Posterior vena cava (tissue), 2 donors: ENCODE measurements around the gene THAP7. TPM values are rescaled to one million over a fixed set of nuclear protein-coding genes. Genes with fewer than 3 reads are reported as not detected.

ENCODE experiments used
- DNase-seq: peaks from one replicate; pipeline ENCODE4 v3.0.0-alpha.2; 2020; ENCODE audit warnings: low spot score
- intact Hi-C, 2 donors: fragments of 100-400 bp; cut with DNase I; formaldehyde crosslinking; loops; one replicate each; pipeline versions ENCODE4 v1.14.1 to v1.14.2; 2022 to 2023
- total RNA-seq, 2 donors: library from RNA; stranded (reverse); fragmentation: NEBNext Ultra II Directional; extraction: Animal tissue kit (Norgen Biotek cat#: 25700); gene quantifications; one replicate each; pipeline ENCODE4 v1.2.1, GENCODE V29; 2021
- donor health status: DM: yes; HTN: yes; CAD: no.
- donor health status: DM: yes; HTN: yes; CAD: no.

The THAP7 gene
- total RNA-seq, 2 donors from 2014 or later: 16.4 to 20.5 TPM

GRCh38 chr22:21032868-21033688, 31.2 kb upstream of the THAP7 start:
- DNase-seq: no peak
- intact Hi-C loops: no loop called here

- intact Hi-C loops: no loop called here
Measured at GRCh38 chr22:21032037-21032867, 30.3 kb upstream of the THAP7 start, which contains the start of gene SLC7A4. SLC7A4 (minus strand) TSS chr22:21032561; CDS start chr22:21031812, 749 bp downstream.

GRCh38 chr22:21031545-21032036, 29.7 kb upstream of the THAP7 start:
- intact Hi-C loops: no loop called here
- DNase-seq: no peak

More at GRCh38 chr22:21032037-21032867, 30.3 kb upstream of the THAP7 start, which contains the start of gene SLC7A4:
- no peak for DNase-seq

GRCh38 chr22:21030621-21031544, 29.0 kb upstream of the THAP7 start:
- intact Hi-C loops: no loop called here
- no peak for DNase-seq

- DNase-seq: no peak
- intact Hi-C loops: no loop called here
Measured at GRCh38 chr22:21030032-21030431, 28.1 kb upstream of the THAP7 start.

GRCh38 chr22:21029486-21030025, 27.6 kb upstream of the THAP7 start:
- intact Hi-C loops: no loop called here
- DNase-seq: no peak

GRCh38 chr22:21028277-21029251, 26.6 kb upstream of the THAP7 start:
- DNase-seq: no peak
- intact Hi-C loops: no loop called here

- no peak for DNase-seq
- intact Hi-C loops: no loop called here
Measured at GRCh38 chr22:21026783-21027692, 25.1 kb upstream of the THAP7 start.

- no peak for DNase-seq
- intact Hi-C loops: loop anchor here in 1 of 2 donors (1.0 kb wide), 1 partner anchor 67 kb away; no protein-coding TSS in a partner anchor
Measured at GRCh38 chr22:21025763-21026755, 24.1 kb upstream of the THAP7 start.

- no peak for DNase-seq
- intact Hi-C loops: loop anchor here in 1 of 2 donors (1.0 kb wide), 1 partner anchor 68 kb away; no protein-coding TSS in a partner anchor
Measured at GRCh38 chr22:21025266-21025665, 23.3 kb upstream of the THAP7 start.

- intact Hi-C loops: no loop called here
Measured at GRCh38 chr22:21022955-21023614, 21.2 kb upstream of the THAP7 start.

GRCh38 chr22:21022507-21022906, 20.6 kb upstream of the THAP7 start:
- DNase-seq: no peak
- intact Hi-C loops: no loop called here

More at GRCh38 chr22:21022955-21023614, 21.2 kb upstream of the THAP7 start:
- no peak for DNase-seq

GRCh38 chr22:21020802-21021429, 19.0 kb upstream of the THAP7 start:
- intact Hi-C loops: no loop called here
- DNase-seq: no peak

- intact Hi-C loops: no loop called here
- no peak for DNase-seq
Measured at GRCh38 chr22:21018314-21018713, 16.4 kb upstream of the THAP7 start.
